GM19023 (cell line): ENCODE measurements around the gene CNTNAP2.

Source experiments
- ATAC-seq: cut with Tn5 transposase; IDR thresholded peaks from one replicate; pipeline ENCODE4 v1.9.1; 2021; ENCODE audit warnings: mild to moderate bottlenecking, moderate library complexity; ENCODE audit not compliant: unreplicated experiment

The CNTNAP2 gene

GRCh38 chr7:148155000-148155399 lies 2038.4 kb downstream of the CNTNAP2 start:
- no peak for ATAC-seq

- ATAC-seq, result no peak
Measured at GRCh38 chr7:148155826-148156225, 2039.2 kb downstream of the CNTNAP2 start.

GRCh38 chr7:148156233-148156632 lies 2039.6 kb downstream of the CNTNAP2 start:
- ATAC-seq, result no peak

- no peak for ATAC-seq
Measured at GRCh38 chr7:148159331-148159730, 2042.7 kb downstream of the CNTNAP2 start.

GRCh38 chr7:148161776-148162175 lies 2045.2 kb downstream of the CNTNAP2 start:
- ATAC-seq, result no peak

GRCh38 chr7:148162808-148163207 lies 2046.2 kb downstream of the CNTNAP2 start:
- ATAC-seq, result no peak

- ATAC-seq, result no peak
Measured at GRCh38 chr7:148163246-148163645, 2046.6 kb downstream of the CNTNAP2 start.

- no peak for ATAC-seq
Measured at GRCh38 chr7:148172920-148173319, 2056.3 kb downstream of the CNTNAP2 start.

GRCh38 chr7:148173369-148173768 lies 2056.8 kb downstream of the CNTNAP2 start:
- no peak for ATAC-seq

- no peak for ATAC-seq
Measured at GRCh38 chr7:148174376-148174775, 2057.8 kb downstream of the CNTNAP2 start.

- ATAC-seq, result no peak
Measured at GRCh38 chr7:148175512-148175911, 2058.9 kb downstream of the CNTNAP2 start.

- no peak for ATAC-seq
Measured at GRCh38 chr7:148177972-148178371, 2061.4 kb downstream of the CNTNAP2 start.

GRCh38 chr7:148180075-148180474 lies 2063.5 kb downstream of the CNTNAP2 start:
- no peak for ATAC-seq

GRCh38 chr7:148182264-148182663 lies 2065.7 kb downstream of the CNTNAP2 start:
- ATAC-seq, result no peak

GRCh38 chr7:148185041-148185440 lies 2068.4 kb downstream of the CNTNAP2 start:
- ATAC-seq, result no peak

GRCh38 chr7:148187471-148187870 lies 2070.9 kb downstream of the CNTNAP2 start:
- ATAC-seq, result no peak

- no peak for ATAC-seq
Measured at GRCh38 chr7:148191391-148192065, 2074.9 kb downstream of the CNTNAP2 start.

GRCh38 chr7:148192491-148192890 lies 2075.9 kb downstream of the CNTNAP2 start:
- no peak for ATAC-seq

- ATAC-seq, result no peak
Measured at GRCh38 chr7:148201992-148202391, 2085.4 kb downstream of the CNTNAP2 start.

GRCh38 chr7:148204639-148205304 lies 2088.2 kb downstream of the CNTNAP2 start:
- no peak for ATAC-seq

GRCh38 chr7:148209643-148210190 lies 2093.1 kb downstream of the CNTNAP2 start:
- ATAC-seq, result no peak

GRCh38 chr7:148210804-148211325 lies 2094.3 kb downstream of the CNTNAP2 start:
- no peak for ATAC-seq
